ENCODE data around the gene RHOC. TPM values are rescaled to one million over a fixed set of nuclear protein-coding genes. Genes with fewer than 3 reads are reported as not detected.
A peak's percentile ranks its signal among the peaks of the same experiment; 100 is the strongest.
"Not testable (repeated sequence)": the region's sequence is repeated elsewhere in the genome, so short reads cannot be mapped to it uniquely, and the experiment has no call there.

RHOC gene
- polyA plus RNA-seq, 12 donors: 256 to 396 (median 290) TPM; not detected in 1

GRCh38 chr1:112721294-112721693, 14.4 kb upstream of the RHOC start:
- not testable (repeated sequence) for DNase-seq

DNA sequence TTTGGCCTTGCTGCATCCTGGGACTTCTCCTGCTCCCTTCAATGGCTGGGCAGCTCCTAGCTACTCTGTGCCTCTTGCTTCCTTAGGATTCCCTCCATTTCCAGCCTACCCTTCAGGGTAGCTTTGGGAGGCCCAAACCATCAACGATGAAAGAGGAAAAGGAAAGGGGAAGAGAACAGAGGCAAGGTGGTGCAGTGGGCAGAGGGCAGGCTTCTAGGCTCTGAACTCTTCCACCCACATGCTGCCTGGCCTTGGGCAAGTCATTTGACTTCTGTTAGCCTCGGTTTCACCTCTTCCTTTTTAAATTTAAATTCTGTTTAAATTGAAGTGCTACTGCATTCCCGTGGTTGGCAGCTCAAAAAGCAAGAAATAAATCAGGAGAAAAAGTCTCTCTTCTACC, 13.9 kb upstream of the RHOC start:
- DNase-seq: no peak

DNA sequence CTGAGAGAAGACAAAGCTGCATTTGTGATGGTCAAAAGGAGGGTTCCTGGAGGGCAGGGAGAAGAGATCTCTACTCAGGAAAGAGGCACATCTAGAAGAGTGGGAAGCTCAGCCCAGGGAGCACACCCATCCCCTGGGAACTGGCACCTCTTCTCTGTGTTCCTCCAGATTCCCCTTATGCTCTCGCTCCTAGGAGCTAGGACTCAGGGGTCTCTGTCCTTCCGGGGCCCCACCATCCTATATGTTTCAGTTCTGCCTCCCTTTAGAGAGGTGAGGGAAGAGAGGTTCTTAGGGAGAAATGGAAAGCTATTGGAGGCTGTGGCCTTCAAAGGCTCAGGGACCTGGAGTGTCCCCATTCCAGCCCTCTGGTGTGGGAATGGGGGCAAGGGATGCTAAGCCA, 12.8 kb upstream of the RHOC start:
- no peak for DNase-seq

DNA sequence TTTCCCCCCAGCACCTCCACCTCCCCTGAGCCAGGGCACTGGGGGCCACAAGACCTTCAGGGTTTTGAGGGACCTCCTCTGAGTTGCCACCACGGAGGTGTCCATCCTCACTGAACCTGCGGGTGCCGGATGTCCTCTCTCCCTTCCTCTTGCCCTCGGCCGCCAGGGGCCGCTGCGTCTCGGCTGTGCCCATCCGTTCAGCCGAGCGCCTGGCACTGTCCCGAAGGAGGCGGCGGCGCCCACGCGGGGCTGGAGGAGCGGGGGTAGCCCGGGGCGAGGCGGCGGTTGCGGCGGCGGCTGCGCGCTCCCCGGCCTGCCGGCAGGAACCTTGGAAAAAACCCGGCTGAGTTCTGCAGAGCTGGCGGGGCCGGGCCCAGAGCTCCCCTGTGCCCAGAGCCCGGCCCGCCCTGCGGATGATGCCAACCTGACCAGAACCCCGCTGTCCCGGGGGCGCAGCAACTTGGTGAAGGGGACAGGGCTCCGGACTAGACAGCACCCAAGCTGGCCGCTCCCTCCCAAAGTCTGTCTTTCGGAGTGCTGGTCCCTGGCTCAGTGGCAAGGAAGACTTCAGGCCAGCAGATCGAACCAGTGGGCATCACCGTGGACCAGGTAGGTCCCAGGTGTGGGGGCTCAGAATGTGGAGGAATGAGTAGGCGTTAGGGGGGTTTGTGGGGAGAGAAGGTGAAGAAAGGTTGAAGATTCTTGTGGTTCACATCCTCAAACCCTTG, 11.9 kb upstream of the RHOC start:
- no peak for DNase-seq

DNA sequence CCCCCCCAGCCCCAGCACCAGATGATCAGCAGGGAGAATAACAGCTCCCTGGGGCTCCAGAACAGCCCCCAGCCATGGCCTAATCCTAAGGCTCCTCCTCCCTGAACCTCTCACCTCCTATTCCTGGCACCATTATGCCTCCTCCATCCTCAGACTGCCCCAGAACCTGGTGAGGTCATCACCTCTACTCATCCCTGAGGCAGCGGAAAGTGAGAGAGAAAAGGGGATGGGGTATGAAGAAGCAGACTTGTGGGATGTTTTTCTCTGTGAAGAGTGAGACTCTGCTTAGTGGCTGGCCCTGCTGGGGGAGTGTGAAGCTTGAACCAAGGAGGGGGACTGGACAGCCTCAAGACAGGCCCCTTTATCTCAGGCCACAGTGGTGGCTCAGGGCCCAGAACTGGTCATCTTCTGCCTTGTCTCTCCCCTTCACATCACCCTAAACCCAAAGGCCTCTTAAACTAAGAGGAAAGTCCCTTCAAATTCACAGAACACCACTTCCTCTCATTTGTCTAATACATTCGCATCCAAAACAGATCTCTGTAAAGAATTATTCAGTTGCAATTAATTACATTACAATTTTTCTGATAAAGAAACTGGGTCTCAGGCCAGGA, 10.4 kb upstream of the RHOC start:
- DNase-seq: no peak

GRCh38 chr1:112716133-112716720, 9.3 kb upstream of the RHOC start:
- DNase-seq: peak; percentile 94

DNA sequence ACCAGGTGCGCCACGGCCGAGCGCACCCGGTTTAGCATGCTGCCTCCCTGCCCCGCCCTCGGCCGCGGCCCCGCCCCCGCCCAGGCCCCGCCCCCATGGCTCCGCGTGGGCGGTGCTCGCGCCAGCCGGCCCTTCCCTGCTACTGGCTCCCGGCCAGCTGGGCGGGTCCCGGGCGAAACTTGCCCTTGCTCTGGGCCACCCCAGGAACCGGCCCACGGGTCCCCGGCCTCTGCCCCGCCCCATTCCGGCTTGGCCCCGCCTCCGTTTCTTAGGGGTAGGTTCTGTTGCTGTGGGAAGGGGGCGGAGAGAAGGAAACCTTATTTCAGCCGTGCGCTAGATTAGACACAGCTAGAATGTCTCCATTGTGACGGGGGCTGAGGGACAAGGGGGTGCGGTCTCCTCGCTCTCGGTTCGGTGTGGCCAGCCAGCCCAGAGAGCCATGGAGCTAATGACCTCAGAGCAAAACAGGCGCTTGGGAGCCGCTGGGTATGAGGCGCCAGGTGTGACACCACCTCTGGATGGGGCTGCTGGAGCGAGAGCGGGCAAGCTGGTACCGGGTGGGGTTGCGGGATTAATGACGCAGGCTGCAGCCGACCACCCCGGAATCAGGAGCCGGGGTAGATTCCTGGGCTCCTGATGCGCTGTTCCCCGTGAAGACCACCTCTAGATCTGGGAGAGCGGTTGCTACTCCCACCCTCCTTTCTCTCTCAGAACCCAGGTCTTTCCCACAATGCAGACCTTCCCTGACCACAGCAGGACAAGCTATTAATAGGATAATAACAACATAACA, 8.5 kb upstream of the RHOC start, which contains the start of gene PPM1J:
PPM1J (minus strand) TSS at position 69 of the 790 bp plus-strand sequence; CDS start at position 38, 31 bp downstream.
- peak; percentile 85 for DNase-seq

DNA sequence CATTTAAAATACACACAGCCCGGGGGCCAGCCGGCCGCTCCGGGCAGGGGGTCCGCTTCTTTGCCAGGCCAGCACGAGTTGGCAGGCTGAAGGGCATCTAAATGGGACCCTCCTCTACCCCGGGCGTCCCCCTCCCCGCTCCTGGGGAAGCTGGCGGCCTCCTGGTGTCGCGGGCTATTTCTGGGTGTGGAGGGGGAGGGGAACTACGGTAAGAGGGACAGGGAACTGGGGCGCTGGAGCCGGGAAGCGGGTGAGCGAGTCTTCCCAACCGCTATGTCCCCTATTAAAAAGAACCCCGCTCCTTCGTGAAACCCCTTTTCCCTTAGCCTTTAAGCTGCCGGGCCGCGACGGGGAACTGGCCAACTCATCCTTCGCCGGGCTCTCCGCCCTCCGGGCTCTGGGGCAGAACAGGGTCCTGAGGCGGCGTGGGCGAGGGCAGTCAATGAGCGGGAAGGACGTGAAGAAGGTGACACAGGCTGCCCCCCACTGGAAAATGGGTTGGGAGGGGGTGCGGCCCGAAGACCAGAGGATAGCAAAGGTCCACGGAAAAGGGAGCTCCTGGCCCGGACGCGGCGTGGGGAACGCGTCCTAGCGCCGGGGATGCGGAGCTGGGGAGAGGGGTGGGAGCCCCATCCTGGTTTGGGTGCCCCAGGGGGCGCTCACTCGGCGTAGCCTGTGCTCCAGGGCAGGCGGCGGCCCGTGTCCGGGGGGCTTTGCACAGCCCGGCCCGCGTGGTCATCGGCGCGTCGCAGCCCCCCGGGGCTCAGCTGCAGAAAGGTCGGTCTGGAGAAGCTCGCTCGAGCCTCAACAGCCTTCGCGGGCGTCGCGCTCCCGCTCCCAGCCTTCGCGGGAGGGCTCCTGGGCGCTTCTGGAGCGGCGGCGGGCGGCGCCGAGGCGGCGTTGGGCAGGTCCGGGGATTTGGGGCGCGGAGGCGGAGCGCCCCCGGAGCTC, 7.7 kb upstream of the RHOC start:
- DNase-seq: no peak

GRCh38 chr1:112713466-112714312, 6.8 kb upstream of the RHOC start:
- no peak for DNase-seq

- DNase-seq: no peak
Measured at GRCh38 chr1:112712701-112713128, 5.8 kb upstream of the RHOC start.

- no peak for DNase-seq
Measured at GRCh38 chr1:112712191-112712590, 5.3 kb upstream of the RHOC start.

- DNase-seq: no peak
Measured at GRCh38 chr1:112711670-112712069, 4.7 kb upstream of the RHOC start.

- no peak for DNase-seq
Measured at GRCh38 chr1:112711041-112711440, 4.1 kb upstream of the RHOC start.

DNA sequence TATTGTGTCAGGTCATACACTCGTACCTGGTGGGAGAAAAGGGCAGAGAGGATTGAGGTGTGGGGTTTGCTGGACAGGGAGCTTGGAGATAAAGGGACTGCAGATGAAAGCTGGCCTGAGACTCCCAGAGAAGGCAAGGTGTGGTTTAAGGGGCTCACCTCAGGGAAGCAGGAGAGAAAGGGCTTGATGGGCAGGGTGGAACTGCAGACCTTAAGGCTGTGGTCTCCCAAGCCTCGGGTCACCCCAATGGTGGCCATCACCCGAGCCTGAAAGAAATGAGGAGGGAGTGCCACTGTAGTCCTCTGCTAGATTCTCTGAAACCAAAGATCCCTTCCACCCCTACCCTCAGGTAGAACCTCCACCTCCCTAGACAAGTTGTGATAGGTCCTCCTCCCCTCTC, 3.7 kb upstream of the RHOC start:
- DNase-seq: no peak

DNA sequence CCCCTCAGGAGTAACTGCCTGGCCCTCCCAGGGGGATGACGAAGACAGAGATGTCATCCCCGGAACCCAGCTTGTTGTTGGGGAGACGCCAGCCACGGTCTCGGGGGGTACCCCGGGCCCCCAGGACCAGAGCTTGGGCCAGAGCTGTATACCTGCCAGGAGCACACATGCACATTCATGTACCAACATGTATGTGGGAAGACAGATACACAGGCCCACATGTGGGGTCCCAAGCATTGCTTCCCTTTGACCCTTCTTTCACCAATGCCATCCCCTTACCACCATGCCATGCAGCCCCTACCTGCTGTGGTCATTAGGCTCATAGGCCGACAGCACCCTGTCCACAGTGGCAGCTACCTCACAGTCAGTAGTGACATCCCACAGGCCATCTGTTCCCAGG, 3.2 kb upstream of the RHOC start:
- DNase-seq: no peak

GRCh38 chr1:112708489-112708888, 1.6 kb upstream of the RHOC start:
- no peak for DNase-seq

- DNase-seq: no peak
Measured at GRCh38 chr1:112708002-112708448, 1.1 kb upstream of the RHOC start.

- peak; percentile 88 for DNase-seq
Measured at GRCh38 chr1:112707221-112708001, 484 bp upstream of the RHOC start.

DNA sequence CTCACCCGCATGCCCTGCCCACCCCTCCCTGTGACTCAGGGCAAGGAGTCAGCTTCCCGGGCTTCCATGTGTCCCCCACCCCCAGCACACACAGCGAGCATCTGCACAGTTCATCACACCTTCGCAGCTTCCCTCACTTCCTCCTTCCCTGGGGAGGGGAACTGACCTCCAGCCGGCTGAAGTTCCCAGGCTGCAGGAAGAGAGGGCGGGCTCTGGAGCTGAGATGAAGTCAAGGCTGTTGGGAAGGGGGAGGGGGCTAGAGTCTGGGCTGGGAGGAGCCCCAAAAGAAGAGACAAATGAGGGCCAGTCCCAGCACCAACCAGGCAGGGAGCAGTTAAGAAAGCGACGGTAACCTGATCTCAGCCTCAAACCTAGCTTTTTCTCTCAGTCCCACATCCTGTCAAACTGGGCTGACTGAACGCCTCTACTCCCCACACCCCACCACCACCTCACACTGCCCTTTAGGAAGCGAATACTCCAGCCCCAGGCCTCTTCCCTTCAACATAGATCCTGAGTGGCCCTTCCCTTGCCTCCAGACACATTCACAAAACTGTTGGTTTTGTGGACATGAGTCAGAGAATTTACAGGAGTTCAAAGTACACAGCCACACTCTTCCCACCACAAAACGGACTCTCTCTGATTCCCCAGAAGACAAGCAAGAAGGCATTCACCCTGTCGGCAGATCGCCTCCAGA, 1.8 kb downstream of the RHOC start:
- DNase-seq: peak; percentile 94

All from muscle of arm (tissue), 12 donors.